MCF 10A (cell line): ENCODE results near the gene TXK. TPM values are rescaled to one million over a fixed set of nuclear protein-coding genes. Genes with fewer than 3 reads are reported as not detected.

Source experiments
- BruUV-seq: library from RNA; stranded (reverse); fragments of 400-500 nt; replicated peaks from 2 replicates; lab custom pipeline; 2021; lab: Mats Ljungman, UMichigan
- CTCF ChIA-PET: fragments of 300-600 bp; sonication (Branson Sonifier 250); formaldehyde crosslinking; extraction: SDS; loops from one replicate; lab custom pipeline; 2021; ENCODE audit warnings: antibody characterized with exemption, inconsistent platforms; lab: Yijun Ruan, JAX
- POLR2A ChIA-PET: fragments of 300-600, 350-650 bp; sonication (Branson Sonifier 250); formaldehyde crosslinking; extraction: SDS; loops from one replicate; lab custom pipeline; 2020; ENCODE audit warnings: antibody characterized with exemption, inconsistent platforms; lab: Yijun Ruan, JAX
- DNase-seq: peaks from one replicate; pipeline ENCODE4 v3.0.0-alpha.2; 2018; ENCODE audit not compliant: unreplicated experiment
- H3K27ac Mint-ChIP-seq: one replicate; pipeline ENCODE4 v1.8.0; 2022; ENCODE audit warnings: mild to moderate bottlenecking, low read depth, mixed read lengths; ENCODE audit not compliant: unreplicated experiment
- H3K27me3 Mint-ChIP-seq: one replicate; pipeline ENCODE4 v1.8.0; 2022; ENCODE audit warnings: mixed read lengths; ENCODE audit not compliant: insufficient read depth, unreplicated experiment
- H3K36me3 Mint-ChIP-seq: one replicate; pipeline ENCODE4 v1.8.0; 2022; ENCODE audit warnings: mild to moderate bottlenecking, moderate library complexity, mixed read lengths; ENCODE audit not compliant: insufficient read depth, unreplicated experiment
- H3K4me1 Mint-ChIP-seq: one replicate; pipeline ENCODE4 v1.8.0; 2022; ENCODE audit warnings: mixed read lengths; ENCODE audit not compliant: insufficient read depth, unreplicated experiment
- H3K4me3 Mint-ChIP-seq: one replicate; pipeline ENCODE4 v1.8.0; 2022; ENCODE audit warnings: mild to moderate bottlenecking, moderate library complexity, mixed read lengths; ENCODE audit not compliant: unreplicated experiment
- H3K9me3 Mint-ChIP-seq: one replicate; pipeline ENCODE4 v1.8.0; 2022; ENCODE audit warnings: mixed read lengths; ENCODE audit not compliant: unreplicated experiment
- intact Hi-C: fragments of 100-400 bp; cut with micrococcal nuclease; formaldehyde crosslinking; loops from 2 replicates; pipeline ENCODE4 v1.14.1; 2022
- total RNA-seq: library from RNA; stranded (reverse); gene quantifications from 2 replicates; pipeline ENCODE4 v1.2.3, GENCODE V29; 2022
- TF ChIP-seq, protein P1 (sequence below): fragments of 200-600 bp; IDR thresholded peaks from one replicate; pipeline ENCODE4 v1.8.0; 2022; ENCODE audit warnings: antibody characterized with exemption, mild to moderate bottlenecking; ENCODE audit not compliant: unreplicated experiment

TXK gene
- total RNA-seq, 1 experiment from 2014 or later: not detected

- intact Hi-C loops: no loop called here
- peaks cover 8% of the 10 kb centered on the region for H3K4me1 Mint-ChIP-seq
- no peak overlapping the region for H3K27ac Mint-ChIP-seq
- no peak overlapping the region for H3K4me3 Mint-ChIP-seq
- no peaks in the 10 kb centered on the region for H3K27me3 Mint-ChIP-seq
- no peaks in the 10 kb centered on the region for H3K9me3 Mint-ChIP-seq
- BruUV-seq: no TSS peak
- DNase-seq: no peak
- ChIA-PET POLR2A (interaction anchor here (1.0 kb wide), 1 partner anchor 9 kb away, joined by 3 read pairs; no protein-coding TSS in a partner anchor), CTCF (interaction anchor here (1.2 kb wide), 1 partner anchor 119 kb away, joined by 3 read pairs; no protein-coding TSS in a partner anchor)
- no peaks in the 10 kb centered on the region for H3K36me3 Mint-ChIP-seq
- TF ChIP-seq, protein P1, sequence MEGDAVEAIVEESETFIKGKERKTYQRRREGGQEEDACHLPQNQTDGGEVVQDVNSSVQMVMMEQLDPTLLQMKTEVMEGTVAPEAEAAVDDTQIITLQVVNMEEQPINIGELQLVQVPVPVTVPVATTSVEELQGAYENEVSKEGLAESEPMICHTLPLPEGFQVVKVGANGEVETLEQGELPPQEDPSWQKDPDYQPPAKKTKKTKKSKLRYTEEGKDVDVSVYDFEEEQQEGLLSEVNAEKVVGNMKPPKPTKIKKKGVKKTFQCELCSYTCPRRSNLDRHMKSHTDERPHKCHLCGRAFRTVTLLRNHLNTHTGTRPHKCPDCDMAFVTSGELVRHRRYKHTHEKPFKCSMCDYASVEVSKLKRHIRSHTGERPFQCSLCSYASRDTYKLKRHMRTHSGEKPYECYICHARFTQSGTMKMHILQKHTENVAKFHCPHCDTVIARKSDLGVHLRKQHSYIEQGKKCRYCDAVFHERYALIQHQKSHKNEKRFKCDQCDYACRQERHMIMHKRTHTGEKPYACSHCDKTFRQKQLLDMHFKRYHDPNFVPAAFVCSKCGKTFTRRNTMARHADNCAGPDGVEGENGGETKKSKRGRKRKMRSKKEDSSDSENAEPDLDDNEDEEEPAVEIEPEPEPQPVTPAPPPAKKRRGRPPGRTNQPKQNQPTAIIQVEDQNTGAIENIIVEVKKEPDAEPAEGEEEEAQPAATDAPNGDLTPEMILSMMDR: no peak
These were observed 23.2 kb upstream of the TXK start for GRCh38 chr4:48157271-48157670.

DNA sequence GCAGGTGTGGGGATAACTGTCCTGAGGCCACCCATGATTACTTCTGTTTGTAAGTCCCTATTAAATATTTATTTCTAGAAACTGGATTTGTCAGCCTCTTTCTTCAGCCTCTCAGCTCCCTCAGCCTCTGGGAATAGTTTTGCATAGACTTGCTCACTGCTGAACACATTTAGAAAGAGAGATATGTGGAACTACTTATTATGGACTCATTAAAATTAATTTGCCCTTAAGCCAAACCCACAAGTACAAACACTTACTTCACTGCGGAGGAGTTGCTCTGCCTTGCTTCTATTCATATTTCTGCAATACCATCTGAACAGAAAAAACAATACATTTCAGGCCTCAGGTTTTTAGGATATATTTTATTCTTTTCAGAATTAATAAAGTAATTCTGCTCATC, 22.4 kb upstream of the TXK start:
- Mint-ChIP-seq H3K27ac (no peak overlapping the region), H3K27me3 (no peaks in the 10 kb centered on the region), H3K4me1 (no peaks in the 10 kb centered on the region), H3K9me3 (no peaks in the 10 kb centered on the region), H3K4me3 (no peak overlapping the region), H3K36me3 (no peaks in the 10 kb centered on the region)
- TF ChIP-seq, protein P1: no peak
- CTCF ChIA-PET: interaction anchor here (0.6 to 1.2 kb wide), 2 partner anchors 25 to 120 kb away, joined by 3 to 4 read pairs; no protein-coding TSS in a partner anchor
- POLR2A ChIA-PET: no interaction called here
- no peak for DNase-seq
- intact Hi-C loops: no loop called here
- no TSS peak for BruUV-seq

- Mint-ChIP-seq H3K4me3 (no peak overlapping the region), H3K27ac (no peak overlapping the region), H3K36me3 (peaks cover 7% of the 10 kb centered on the region), H3K9me3 (no peaks in the 10 kb centered on the region), H3K27me3 (no peaks in the 10 kb centered on the region), H3K4me1 (no peaks in the 10 kb centered on the region)
- TF ChIP-seq, protein P1: no peak
- BruUV-seq: no TSS peak
- no peak for DNase-seq
- intact Hi-C loops: no loop called here
- CTCF ChIA-PET: no interaction called here
- POLR2A ChIA-PET: no interaction called here
These were observed 19.9 kb upstream of the TXK start for GRCh38 chr4:48153791-48154550.

DNA sequence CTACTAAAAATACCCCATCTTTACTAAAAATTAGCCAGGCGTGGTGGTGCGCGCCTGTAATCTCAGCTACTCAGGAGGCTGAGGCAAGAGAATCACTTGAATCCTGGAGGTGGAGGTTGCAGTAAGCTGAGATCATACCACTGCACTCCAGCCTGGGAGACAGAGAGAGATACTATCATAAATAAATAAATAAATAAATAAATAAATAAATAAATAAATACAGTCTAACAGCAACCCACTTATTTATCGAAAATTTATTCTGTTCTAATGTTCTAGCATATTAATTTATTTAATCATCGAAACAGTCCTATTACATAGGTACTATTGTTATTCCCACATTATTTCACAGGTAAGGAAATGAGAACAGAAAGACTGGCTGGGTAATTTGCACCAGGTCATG, 18.2 kb upstream of the TXK start:
- no peak overlapping the region for H3K4me3 Mint-ChIP-seq
- BruUV-seq: no TSS peak
- CTCF ChIA-PET: interaction anchor here (0.7 to 1.5 kb wide), 2 partner anchors 11 to 24 kb away, joined by 3 to 4 read pairs; no protein-coding TSS in a partner anchor
- intact Hi-C loops: no loop called here
- peaks cover 7% of the 10 kb centered on the region for H3K36me3 Mint-ChIP-seq
- H3K27ac Mint-ChIP-seq: no peak overlapping the region
- H3K27me3 Mint-ChIP-seq: no peaks in the 10 kb centered on the region
- no peaks in the 10 kb centered on the region for H3K4me1 Mint-ChIP-seq
- TF ChIP-seq, protein P1: no peak
- no peaks in the 10 kb centered on the region for H3K9me3 Mint-ChIP-seq
- POLR2A ChIA-PET: no interaction called here
- DNase-seq: no peak
